Smooth muscle cell (in vitro differentiated cells): ENCODE measurements around the gene NIT1. TPM values are rescaled to one million over a fixed set of nuclear protein-coding genes. Genes with fewer than 3 reads are reported as not detected.

Experiments used
- DNase-seq: peaks from one replicate; lab custom pipeline; 2025; ENCODE audit not compliant: unreplicated experiment; lab: John Stamatoyannopoulos, UW
- H2AFZ ChIP-seq: fragments of 200-600 bp; sonication (generic); 2 replicates; pipeline ENCODE4 v1.6.0; 2016; ENCODE audit warnings: antibody characterized with exemption, low read depth, mild to moderate bottlenecking
- H3F3A ChIP-seq: fragments of 200-600 bp; sonication (generic); 2 replicates; pipeline ENCODE4 v1.6.0; 2017; ENCODE audit warnings: antibody characterized with exemption, low read depth
- H3K27ac ChIP-seq: fragments of 200-600 bp; sonication (generic); 2 replicates; pipeline ENCODE4 v1.5.1; 2016; ENCODE audit warnings: low read depth, mild to moderate bottlenecking
- H3K27me3 ChIP-seq: fragments of 200-600 bp; sonication (generic); 2 replicates; pipeline ENCODE4 v1.6.1; 2016; ENCODE audit warnings: low read depth, mild to moderate bottlenecking
- H3K36me3 ChIP-seq: fragments of 200-600 bp; sonication (generic); 2 replicates; pipeline ENCODE4 v1.5.1; 2016; ENCODE audit warnings: low read depth
- H3K4me1 ChIP-seq: fragments of 200-600 bp; sonication (generic); 2 replicates; pipeline ENCODE4 v1.5.1; 2016; ENCODE audit warnings: low read depth
- H3K4me2 ChIP-seq: fragments of 200-600 bp; sonication (generic); 2 replicates; pipeline ENCODE4 v1.6.0; 2016; ENCODE audit warnings: mild to moderate bottlenecking
- H3K4me3 ChIP-seq: fragments of 200-600 bp; sonication (generic); 2 replicates; pipeline ENCODE4 v1.5.1; 2016; ENCODE audit warnings: mild to moderate bottlenecking
- H3K79me2 ChIP-seq: fragments of 200-600 bp; sonication (generic); 2 replicates; pipeline ENCODE4 v1.6.0; 2016; ENCODE audit warnings: low read depth, mild to moderate bottlenecking
- H3K9ac ChIP-seq: fragments of 200-600 bp; sonication (generic); 2 replicates; pipeline ENCODE4 v1.6.0; 2016; ENCODE audit warnings: low read depth
- H3K9me3 ChIP-seq: fragments of 200-600 bp; sonication (generic); replicated peaks from 2 replicates; pipeline ENCODE4 v1.5.1; 2016; ENCODE audit warnings: low read depth
- H4K20me1 ChIP-seq: fragments of 200-600 bp; sonication (generic); 2 replicates; pipeline ENCODE4 v1.6.0; 2016; ENCODE audit warnings: low read depth
- CTCF ChIP-seq: fragments of 200-600 bp; sonication (generic); IDR thresholded peaks from 2 replicates; pipeline ENCODE4 v1.5.1; 2017; ENCODE audit warnings: borderline replicate concordance, mild to moderate bottlenecking, antibody characterized with exemption; ENCODE audit not compliant: insufficient read depth, poor library complexity, severe bottlenecking
- WGBS: methylation state at CpG from one replicate; pipeline ENCODE4 v1.1.7; 2016; ENCODE audit warnings: low lambda C conversion rate; 5-methylcytosine and 5-hydroxymethylcytosine counted together
- polyA plus RNA-seq: library from polyadenylated mRNA; unstranded; fragments of >200 nt; fragmentation: Nextera tagmentation; extraction: Ambion mirVana; gene quantifications from 2 replicates; pipeline ENCODE4 v1.2.1, GENCODE V29; 2016
- total RNA-seq: library from RNA; depleted of rRNA; stranded (reverse); fragments of >200 nt; gene quantifications from 2 replicates; pipeline ENCODE4 v1.2.3, GENCODE V29; 2014

The NIT1 gene
- total and polyA plus RNA-seq, 2 experiments from 2014 or later, result 33.6 to 37.6 TPM

GRCh38 chr1:161076410-161076809 is 41.5 kb upstream of the NIT1 start:
- H3K4me2 ChIP-seq, result no peak overlapping the region
- no peaks in the 10 kb centered on the region for H3K9me3 ChIP-seq
- no peaks in the 10 kb centered on the region for H3K27me3 ChIP-seq
- DNase-seq, result no peak
- H3K9ac ChIP-seq, result no peak overlapping the region
- H3F3A ChIP-seq, result peaks cover 15% of the 10 kb centered on the region
- no peaks in the 10 kb centered on the region for H3K79me2 ChIP-seq
- no peaks in the 10 kb centered on the region for H3K36me3 ChIP-seq
- peaks cover 14% of the 10 kb centered on the region for H3K4me1 ChIP-seq
- TF ChIP-seq CTCF, result no peak
- H3K27ac ChIP-seq, result peak overlapping the region; percentile 4
- H3K4me3 ChIP-seq, result no peak overlapping the region
- no peak overlapping the region for H2AFZ ChIP-seq
- no peaks in the 10 kb centered on the region for H4K20me1 ChIP-seq

GRCh38 chr1:161077426-161077825 is 40.5 kb upstream of the NIT1 start:
- no peaks in the 10 kb centered on the region for H3K9me3 ChIP-seq
- 91% methylated on average over 9 of the region's 9 CpGs for WGBS
- no peaks in the 10 kb centered on the region for H3K27me3 ChIP-seq
- H3K36me3 ChIP-seq, result no peaks in the 10 kb centered on the region
- peaks cover 12% of the 10 kb centered on the region for H3K4me1 ChIP-seq
- H3F3A ChIP-seq, result peaks cover 19% of the 10 kb centered on the region
- H3K9ac ChIP-seq, result no peak overlapping the region
- no peak for DNase-seq
- H2AFZ ChIP-seq, result no peak overlapping the region
- no peaks in the 10 kb centered on the region for H4K20me1 ChIP-seq
- no peak for TF ChIP-seq CTCF
- H3K4me2 ChIP-seq, result no peak overlapping the region
- no peak overlapping the region for H3K27ac ChIP-seq
- H3K4me3 ChIP-seq, result no peak overlapping the region
- H3K79me2 ChIP-seq, result no peaks in the 10 kb centered on the region

GRCh38 chr1:161079436-161080110 is 38.3 kb upstream of the NIT1 start:
- peak overlapping the region; percentile 96 for H3K27ac ChIP-seq
- H3K36me3 ChIP-seq, result no peaks in the 10 kb centered on the region
- WGBS, result 90% methylated on average over 34 of the region's 41 CpGs
- H2AFZ ChIP-seq, result no peak overlapping the region
- H3F3A ChIP-seq, result peaks cover 31% of the 10 kb centered on the region
- no peaks in the 10 kb centered on the region for H4K20me1 ChIP-seq
- no peak for DNase-seq
- H3K4me3 ChIP-seq, result no peak overlapping the region
- no peak for TF ChIP-seq CTCF
- H3K9me3 ChIP-seq, result no peaks in the 10 kb centered on the region
- peak overlapping the region; percentile 53 for H3K4me2 ChIP-seq
- no peaks in the 10 kb centered on the region for H3K79me2 ChIP-seq
- H3K4me1 ChIP-seq, result peaks cover 20% of the 10 kb centered on the region
- H3K9ac ChIP-seq, result no peak overlapping the region
- no peaks in the 10 kb centered on the region for H3K27me3 ChIP-seq
